HEK293 (cell line): Measurements from ENCODE around the gene SLC12A4.

Experiments used
- CTCF ChIP-seq: fragments of 450-650 bp; formaldehyde crosslinking; IDR thresholded peaks from 2 replicates; pipeline ENCODE4 v1.5.1; 2016; ENCODE audit warnings: missing biosample characterization, missing genetic modification characterization
- HOXA7 ChIP-seq: sonication (generic); formaldehyde crosslinking; IDR thresholded peaks from 2 replicates; pipeline ENCODE4 v1.8.1; 2022; ENCODE audit warnings: missing genetic modification reagents, borderline replicate concordance
- KLF1 ChIP-seq: fragments of 450-650 bp; formaldehyde crosslinking; IDR thresholded peaks from 2 replicates; pipeline ENCODE4 v1.5.1; 2016; ENCODE audit warnings: missing biosample characterization, missing genetic modification characterization
- KLF7 ChIP-seq: fragments of 450-650 bp; formaldehyde crosslinking; IDR thresholded peaks from 2 replicates; pipeline ENCODE4 v1.5.1; 2016; ENCODE audit warnings: missing biosample characterization, missing genetic modification characterization, borderline replicate concordance
- RBAK ChIP-seq: fragments of 450-650 bp; formaldehyde crosslinking; IDR thresholded peaks from 2 replicates; pipeline ENCODE4 v1.5.1; 2016; ENCODE audit warnings: missing biosample characterization, missing genetic modification characterization
- SETDB1 ChIP-seq: IDR thresholded peaks from one replicate; pipeline ENCODE4 v1.6.1; 2017; ENCODE audit warnings: mild to moderate bottlenecking, low read length, moderate library complexity, mixed read lengths; ENCODE audit not compliant: insufficient read length
- SP7 ChIP-seq: fragments of 450-650 bp; formaldehyde crosslinking; IDR thresholded peaks from 2 replicates; pipeline ENCODE4 v1.5.1; 2016; ENCODE audit warnings: missing biosample characterization, missing genetic modification characterization
- TSHZ1 ChIP-seq: fragments of 450-650 bp; formaldehyde crosslinking; IDR thresholded peaks from 2 replicates; pipeline ENCODE4 v1.5.1; 2016; ENCODE audit warnings: missing biosample characterization, missing genetic modification characterization, borderline replicate concordance
- WT1 ChIP-seq: fragments of 450-650 bp; formaldehyde crosslinking; IDR thresholded peaks from 2 replicates; pipeline ENCODE4 v1.5.1; 2016; ENCODE audit warnings: missing biosample characterization, missing genetic modification characterization
- ZBTB7A ChIP-seq: fragments of 450-650 bp; formaldehyde crosslinking; IDR thresholded peaks from 2 replicates; pipeline ENCODE4 v1.5.1; 2016; ENCODE audit warnings: low read depth, missing biosample characterization, missing genetic modification characterization
- ZBTB8A ChIP-seq: fragments of 450-650 bp; formaldehyde crosslinking; IDR thresholded peaks from 2 replicates; pipeline ENCODE4 v1.5.1; 2016; ENCODE audit warnings: missing biosample characterization, missing genetic modification characterization
- ZIC2 ChIP-seq: fragments of 450-650 bp; formaldehyde crosslinking; IDR thresholded peaks from 2 replicates; pipeline ENCODE4 v1.5.1; 2016; ENCODE audit warnings: missing biosample characterization, missing genetic modification characterization
- ZNF366 ChIP-seq: fragments of 450-650 bp; formaldehyde crosslinking; conservative IDR thresholded peaks from 2 replicates; pipeline ENCODE4 v1.5.1; 2016; ENCODE audit warnings: missing biosample characterization, missing genetic modification characterization
- ZNF398 ChIP-seq: fragments of 450-650 bp; formaldehyde crosslinking; IDR thresholded peaks from 2 replicates; pipeline ENCODE4 v1.5.1; 2017; ENCODE audit warnings: missing biosample characterization, missing genetic modification characterization
- ZNF404 ChIP-seq: fragments of 450-650 bp; formaldehyde crosslinking; IDR thresholded peaks from 2 replicates; pipeline ENCODE4 v1.5.1; 2017; ENCODE audit warnings: missing biosample characterization, missing genetic modification characterization
- ZNF561 ChIP-seq: fragments of 450-650 bp; IDR thresholded peaks from 2 replicates; pipeline ENCODE4 v1.5.1; 2018; ENCODE audit warnings: missing biosample characterization, missing genetic modification characterization, borderline replicate concordance
- ZNF596 ChIP-seq: fragments of 450-650 bp; IDR thresholded peaks from 2 replicates; pipeline ENCODE4 v1.5.0; 2018; ENCODE audit warnings: missing biosample characterization, mild to moderate bottlenecking, missing genetic modification characterization, moderate library complexity
- ZNF610 ChIP-seq: fragments of 450-650 bp; formaldehyde crosslinking; IDR thresholded peaks from 2 replicates; pipeline ENCODE4 v1.5.1; 2016; ENCODE audit warnings: missing biosample characterization, missing genetic modification characterization, borderline replicate concordance
- ZNF623 ChIP-seq: fragments of 450-650 bp; formaldehyde crosslinking; IDR thresholded peaks from 2 replicates; pipeline ENCODE4 v1.5.1; 2016; ENCODE audit warnings: missing biosample characterization, missing genetic modification characterization
- ZNF629 ChIP-seq: fragments of 450-650 bp; formaldehyde crosslinking; IDR thresholded peaks from 2 replicates; pipeline ENCODE4 v1.5.1; 2017; ENCODE audit warnings: missing biosample characterization, missing genetic modification characterization
- ZNF658 ChIP-seq: fragments of 450-650 bp; formaldehyde crosslinking; IDR thresholded peaks from 2 replicates; pipeline ENCODE4; 2016; ENCODE audit warnings: missing biosample characterization, missing genetic modification characterization
- ZNF660 ChIP-seq: fragments of 450-650 bp; IDR thresholded peaks from 2 replicates; pipeline ENCODE4 v1.5.1; 2018; ENCODE audit warnings: missing biosample characterization, mild to moderate bottlenecking, missing genetic modification characterization
- ZNF76 ChIP-seq: fragments of 450-650 bp; formaldehyde crosslinking; IDR thresholded peaks from 2 replicates; pipeline ENCODE4; 2016; ENCODE audit warnings: low read depth, missing biosample characterization, missing genetic modification characterization, borderline replicate concordance
- ZNF785 ChIP-seq: fragments of 450-650 bp; formaldehyde crosslinking; IDR thresholded peaks from 2 replicates; pipeline ENCODE4 v1.5.1; 2016; ENCODE audit warnings: missing biosample characterization, missing genetic modification characterization
- ZNF843 ChIP-seq: fragments of 450-650 bp; formaldehyde crosslinking; IDR thresholded peaks from 2 replicates; pipeline ENCODE4 v1.5.1; 2016; ENCODE audit warnings: missing biosample characterization, missing genetic modification characterization
- TF ChIP-seq, protein P1 (sequence below): fragments of 450-650 bp; formaldehyde crosslinking; IDR thresholded peaks from 2 replicates; pipeline ENCODE4 v1.5.1; 2016; ENCODE audit warnings: missing biosample characterization, missing genetic modification characterization
- TF ChIP-seq, protein P2 (sequence below): fragments of 450-650 bp; formaldehyde crosslinking; IDR thresholded peaks from 2 replicates; pipeline ENCODE4 v1.5.1; 2016; ENCODE audit warnings: missing biosample characterization, missing genetic modification characterization
- TF ChIP-seq, protein P3 (sequence below): fragments of 450-650 bp; formaldehyde crosslinking; IDR thresholded peaks from 2 replicates; pipeline ENCODE4 v1.5.1; 2017; ENCODE audit warnings: missing biosample characterization, mild to moderate bottlenecking, missing genetic modification characterization, moderate library complexity

SLC12A4 gene

DNA sequence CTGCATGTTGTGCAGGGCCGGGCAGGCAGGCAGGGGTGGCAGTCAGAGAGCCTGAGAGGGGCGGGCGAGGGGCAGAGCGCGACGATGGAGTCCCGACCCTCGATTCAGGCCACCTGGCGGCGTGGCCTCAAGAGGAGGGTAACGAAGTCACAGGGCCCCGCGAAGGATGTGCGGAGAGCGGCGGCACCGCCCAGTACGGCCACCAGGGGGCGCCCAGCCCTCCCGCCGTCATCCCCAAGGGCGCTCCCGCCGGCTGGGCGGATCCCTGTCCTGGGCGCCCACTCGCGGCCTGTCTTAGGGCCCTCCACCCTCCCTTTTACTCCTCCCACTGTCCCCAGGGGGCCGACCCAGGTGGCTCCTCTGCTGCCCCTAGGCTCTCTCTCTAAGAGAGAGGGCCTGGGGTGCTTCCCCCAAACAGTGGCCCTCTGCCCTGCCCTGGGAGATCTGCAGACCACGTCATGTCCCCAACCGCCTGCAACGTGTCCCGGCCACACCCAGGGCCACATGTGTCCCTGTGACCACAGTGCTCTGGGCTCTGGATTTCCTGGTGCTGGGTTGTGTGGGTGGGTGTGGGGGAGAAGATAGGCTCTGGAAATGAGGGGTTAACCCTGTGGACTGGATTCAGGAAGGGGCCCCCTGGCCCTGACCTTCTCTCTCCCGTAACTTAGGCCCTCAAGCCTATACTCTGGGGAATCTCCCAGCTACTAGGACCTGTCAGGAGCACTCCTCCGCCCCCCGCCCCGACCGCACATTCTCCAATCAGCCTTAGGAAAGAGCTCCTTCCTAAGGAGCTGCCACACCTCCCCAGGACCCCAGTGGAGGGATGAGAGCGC is 25.0 kb upstream of the SLC12A4 start (continued):
- TF ChIP-seq ZNF785 (tag by site-specific recombination) (0 out of 2 replicates have a peak, but pooled peaks have one; percentile 13), ZNF843 (tag by site-specific recombination) (0 out of 2 replicates have a peak, but pooled peaks have one; percentile 52), ZNF629 (tag by site-specific recombination) (0 out of 2 replicates have a peak, but pooled peaks have one; percentile 27), ZNF404 (tag by site-specific recombination) (peak; percentile 19; the same call in 1 of the 2 replicates), TSHZ1 (no peak), CTCF (tag by site-specific recombination) (peak; percentile 99), ZBTB8A (tag by site-specific recombination) (peak; percentile 92), ZNF623 (no peak), SETDB1 (no peak), ZBTB7A (tag by site-specific recombination) (0 out of 2 replicates have a peak, but pooled peaks have one; percentile 45), SP7 (tag by site-specific recombination) (peak; percentile 63), KLF1 (tag by site-specific recombination) (peak; percentile 90), HOXA7 (CRISPR knock-in tag) (no peak), ZNF561 (tag by site-specific recombination) (0 out of 2 replicates have a peak, but pooled peaks have one; percentile 37), ZIC2 (tag by site-specific recombination) (peak; percentile 78), ZNF658 (no peak), WT1 (tag by site-specific recombination) (no peak), ZNF660 (tag by site-specific recombination) (peak; percentile 64; the same call in 1 of the 2 replicates), RBAK (tag by site-specific recombination) (no peak), ZNF610 (tag by site-specific recombination) (peak; percentile 76), ZNF596 (tag by site-specific recombination) (peak; percentile 48; the same call in 1 of the 2 replicates), ZNF398 (tag by site-specific recombination) (no peak), ZNF366 (0 out of 2 replicates have a peak, but pooled peaks have one; percentile 13), KLF7 (tag by site-specific recombination) (peak; percentile 72; the same call in 1 of the 2 replicates), ZNF76 (tag by site-specific recombination) (peak; percentile 25; the same call in 1 of the 2 replicates)
- TF ChIP-seq, protein P1, sequence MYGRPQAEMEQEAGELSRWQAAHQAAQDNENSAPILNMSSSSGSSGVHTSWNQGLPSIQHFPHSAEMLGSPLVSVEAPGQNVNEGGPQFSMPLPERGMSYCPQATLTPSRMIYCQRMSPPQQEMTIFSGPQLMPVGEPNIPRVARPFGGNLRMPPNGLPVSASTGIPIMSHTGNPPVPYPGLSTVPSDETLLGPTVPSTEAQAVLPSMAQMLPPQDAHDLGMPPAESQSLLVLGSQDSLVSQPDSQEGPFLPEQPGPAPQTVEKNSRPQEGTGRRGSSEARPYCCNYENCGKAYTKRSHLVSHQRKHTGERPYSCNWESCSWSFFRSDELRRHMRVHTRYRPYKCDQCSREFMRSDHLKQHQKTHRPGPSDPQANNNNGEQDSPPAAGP (tag by site-specific recombination): peak; percentile 40; the same call in 1 of the 2 replicates
- TF ChIP-seq, protein P2, sequence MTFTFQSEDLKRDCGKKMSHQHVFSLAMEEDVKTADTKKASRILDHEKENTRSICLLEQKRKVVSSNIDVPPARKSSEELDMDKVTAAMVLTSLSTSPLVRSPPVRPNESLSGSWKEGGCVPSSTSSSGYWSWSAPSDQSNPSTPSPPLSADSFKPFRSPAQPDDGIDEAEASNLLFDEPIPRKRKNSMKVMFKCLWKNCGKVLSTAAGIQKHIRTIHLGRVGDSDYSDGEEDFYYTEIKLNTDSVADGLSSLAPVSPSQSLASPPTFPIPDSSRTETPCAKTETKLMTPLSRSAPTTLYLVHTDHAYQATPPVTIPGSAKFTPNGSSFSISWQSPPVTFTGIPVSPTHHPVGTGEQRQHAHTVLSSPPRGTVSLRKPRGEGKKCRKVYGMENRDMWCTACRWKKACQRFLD (tag by site-specific recombination): no peak
- TF ChIP-seq, protein P3, sequence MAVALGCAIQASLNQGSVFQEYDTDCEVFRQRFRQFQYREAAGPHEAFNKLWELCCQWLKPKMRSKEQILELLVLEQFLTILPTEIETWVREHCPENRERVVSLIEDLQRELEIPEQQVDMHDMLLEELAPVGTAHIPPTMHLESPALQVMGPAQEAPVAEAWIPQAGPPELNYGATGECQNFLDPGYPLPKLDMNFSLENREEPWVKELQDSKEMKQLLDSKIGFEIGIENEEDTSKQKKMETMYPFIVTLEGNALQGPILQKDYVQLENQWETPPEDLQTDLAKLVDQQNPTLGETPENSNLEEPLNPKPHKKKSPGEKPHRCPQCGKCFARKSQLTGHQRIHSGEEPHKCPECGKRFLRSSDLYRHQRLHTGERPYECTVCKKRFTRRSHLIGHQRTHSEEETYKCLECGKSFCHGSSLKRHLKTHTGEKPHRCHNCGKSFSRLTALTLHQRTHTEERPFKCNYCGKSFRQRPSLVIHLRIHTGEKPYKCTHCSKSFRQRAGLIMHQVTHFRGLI (tag by site-specific recombination): peak; percentile 63; the same call in 1 of the 2 replicates
